ENCODE data around the gene IL31.

The IL31 gene

GRCh38 chr12:122128481-122128880, 45.5 kb downstream of the IL31 start:
- FAIRE-seq (no peak), DNase-seq (ENCODE audit: insufficient read length, low spot score) (no peak)
- no peak for TF ChIP-seq CTCF (IDR thresholded peaks at IDR 0.05; ENCODE audit: insufficient read depth, missing control alignments)

- no peak for FAIRE-seq
- TF ChIP-seq CTCF (IDR thresholded peaks at IDR 0.05; ENCODE audit: insufficient read depth, missing control alignments) = no peak
- DNase-seq (ENCODE audit: insufficient read length, low spot score) = no peak
Measured at GRCh38 chr12:122127839-122128238, 46.2 kb downstream of the IL31 start.

- no peak for DNase-seq (ENCODE audit: insufficient read length, low spot score)
- no peak for FAIRE-seq
- TF ChIP-seq CTCF (IDR thresholded peaks at IDR 0.05; ENCODE audit: insufficient read depth, missing control alignments) = no peak
Measured at GRCh38 chr12:122126713-122127597, 47.1 kb downstream of the IL31 start.

GRCh38 chr12:122126342-122126635, 47.7 kb downstream of the IL31 start:
- FAIRE-seq = no peak
- no peak for TF ChIP-seq CTCF (IDR thresholded peaks at IDR 0.05; ENCODE audit: insufficient read depth, missing control alignments)
- DNase-seq (ENCODE audit: insufficient read length, low spot score) = no peak

GRCh38 chr12:122125452-122126341, 48.3 kb downstream of the IL31 start:
- FAIRE-seq = no peak
- no peak for TF ChIP-seq CTCF (IDR thresholded peaks at IDR 0.05; ENCODE audit: insufficient read depth, missing control alignments)
- DNase-seq (ENCODE audit: insufficient read length, low spot score) = no peak

GRCh38 chr12:122124370-122124769, 49.7 kb downstream of the IL31 start:
- TF ChIP-seq CTCF (IDR thresholded peaks at IDR 0.05; ENCODE audit: insufficient read depth, missing control alignments) = no peak
- DNase-seq (ENCODE audit: insufficient read length, low spot score) = no peak
- FAIRE-seq = no peak
